Stimulated activated CD4-positive, alpha-beta T cell treated with anti-CD3 and anti-CD28 coated beads, Interleukin-2, amount 100 ng/mL, for 48 hours (primary cell): Measurements from ENCODE around the gene EFNA2.
"Not testable (repeated sequence)": the region's sequence is repeated elsewhere in the genome, so short reads cannot be mapped to it uniquely, and the experiment has no call there.

Experiments
- DNase-seq, 2 donors: peaks; one replicate each; pipeline ENCODE4 v3.0.0-alpha.2; 2020

The EFNA2 gene

GRCh38 chr19:1322198-1322981 lies 36.7 kb downstream of the EFNA2 start:
- no peak for DNase-seq

- no peak for DNase-seq
Measured at GRCh38 chr19:1324249-1324805, 38.7 kb downstream of the EFNA2 start.

GRCh38 chr19:1324806-1325567 lies 39.3 kb downstream of the EFNA2 start:
- DNase-seq, result peak; percentile 13 to 16

GRCh38 chr19:1325568-1326294 lies 40.1 kb downstream of the EFNA2 start:
- DNase-seq, result no peak

- DNase-seq, result no peak
Measured at GRCh38 chr19:1327125-1327524, 41.5 kb downstream of the EFNA2 start.

- not testable (repeated sequence) for DNase-seq
Measured at GRCh38 chr19:1332208-1332607, 46.5 kb downstream of the EFNA2 start.

GRCh38 chr19:1336079-1336684 lies 50.5 kb downstream of the EFNA2 start:
- no peak for DNase-seq

GRCh38 chr19:1340681-1341469 lies 55.2 kb downstream of the EFNA2 start:
- DNase-seq, result no peak

- no peak for DNase-seq
Measured at GRCh38 chr19:1343041-1343440, 57.4 kb downstream of the EFNA2 start.

- no peak for DNase-seq
Measured at GRCh38 chr19:1349211-1349610, 63.5 kb downstream of the EFNA2 start.

GRCh38 chr19:1350867-1351266 lies 65.2 kb downstream of the EFNA2 start:
- DNase-seq, result no peak
